WTC11 (cell line): Measurements from ENCODE around the gene CYCS. TPM values are rescaled to one million over a fixed set of nuclear protein-coding genes. Genes with fewer than 3 reads are reported as not detected.

Experiments
- ATAC-seq: fragments of 200-7000 bp; cut with Tn5 transposase; 2 replicates; pipeline ENCODE4 v1.10.0; 2021; ENCODE audit warnings: mild to moderate bottlenecking, moderate library complexity
- CTCF ChIA-PET: fragments of 300-600 bp; sonication (Branson Sonifier 250); formaldehyde crosslinking; loops from one replicate; lab custom pipeline; 2021; ENCODE audit warnings: antibody characterized with exemption; lab: Charles Lee
- POLR2A ChIA-PET: fragments of 350-600 bp; sonication (Branson Sonifier 250); formaldehyde crosslinking; loops from one replicate; lab custom pipeline; 2021; ENCODE audit warnings: antibody characterized with exemption; lab: Charles Lee
- DNase-seq: peaks from one replicate; pipeline ENCODE4 v3.0.0; 2021; ENCODE audit warnings: low spot score
- H3K27ac Mint-ChIP-seq: 2 replicates; pipeline ENCODE4 v1.8.0; 2021; ENCODE audit warnings: mixed read lengths
- H3K27me3 Mint-ChIP-seq: 2 replicates; pipeline ENCODE4 v1.8.0; 2021; ENCODE audit warnings: low read depth, mild to moderate bottlenecking, moderate library complexity, mixed read lengths
- H3K36me3 Mint-ChIP-seq: 2 replicates; pipeline ENCODE4 v1.8.0; 2021; ENCODE audit warnings: mixed read lengths
- H3K4me1 Mint-ChIP-seq: 2 replicates; pipeline ENCODE4 v1.8.0; 2022; ENCODE audit warnings: mixed read lengths
- H3K4me3 Mint-ChIP-seq: 2 replicates; pipeline ENCODE4 v1.8.0; 2021; ENCODE audit warnings: mild to moderate bottlenecking, moderate library complexity, mixed read lengths
- H3K9me3 Mint-ChIP-seq: 2 replicates; pipeline ENCODE4 v1.8.0; 2021; ENCODE audit warnings: mixed read lengths
- ATF3 ChIP-seq: sonication (generic); formaldehyde crosslinking; conservative IDR thresholded peaks from 2 replicates; pipeline ENCODE4 v1.8.1; 2022; ENCODE audit warnings: mild to moderate bottlenecking, missing genetic modification reagents
- ESRRA ChIP-seq: sonication (generic); formaldehyde crosslinking; IDR thresholded peaks from 2 replicates; pipeline ENCODE4 v1.8.1; 2022; ENCODE audit warnings: mild to moderate bottlenecking, missing genetic modification reagents, borderline replicate concordance
- ETV6 ChIP-seq: sonication (generic); formaldehyde crosslinking; IDR thresholded peaks from 2 replicates; pipeline ENCODE4 v1.8.1; 2022; ENCODE audit warnings: mild to moderate bottlenecking, missing genetic modification reagents
- JUN ChIP-seq: sonication (generic); formaldehyde crosslinking; IDR thresholded peaks from 2 replicates; pipeline ENCODE4 v1.8.0; 2023; ENCODE audit warnings: mild to moderate bottlenecking, missing genetic modification reagents
- MXD4 ChIP-seq: fragments of 250-450 bp; sonication (Bioruptor Pico); IDR thresholded peaks from 2 replicates; pipeline ENCODE4 v1.8.0; 2021; ENCODE audit warnings: mild to moderate bottlenecking, moderate library complexity, borderline replicate concordance
- NFYB ChIP-seq: sonication (generic); formaldehyde crosslinking; conservative IDR thresholded peaks from 2 replicates; pipeline ENCODE4 v1.8.0; 2022; ENCODE audit warnings: low read depth, missing genetic modification reagents
- NR2C2 ChIP-seq: sonication (generic); formaldehyde crosslinking; IDR thresholded peaks from 2 replicates; pipeline ENCODE4 v1.8.0; 2022; ENCODE audit warnings: mild to moderate bottlenecking, missing genetic modification reagents
- OVOL2 ChIP-seq: fragments of 250-450 bp; sonication (Bioruptor Pico); IDR thresholded peaks from 2 replicates; pipeline ENCODE4 v1.9.0; 2021; ENCODE audit warnings: mild to moderate bottlenecking, borderline replicate concordance
- RORB ChIP-seq: fragments of 250-450 bp; sonication (Bioruptor Pico); IDR thresholded peaks from 2 replicates; pipeline ENCODE4 v1.9.0; 2021; ENCODE audit warnings: mild to moderate bottlenecking
- ZNF219 ChIP-seq: sonication (generic); formaldehyde crosslinking; IDR thresholded peaks from 2 replicates; pipeline ENCODE4 v1.8.0; 2023; ENCODE audit warnings: missing genetic modification reagents, mild to moderate bottlenecking, borderline replicate concordance
- ZNF317 ChIP-seq: sonication (generic); formaldehyde crosslinking; IDR thresholded peaks from 2 replicates; pipeline ENCODE4 v1.8.1; 2023; ENCODE audit warnings: low read depth, mild to moderate bottlenecking, moderate library complexity, missing genetic modification reagents, borderline replicate concordance
- total RNA-seq: library from RNA; stranded (reverse); gene quantifications from 3 replicates; pipeline ENCODE4 v1.2.3, GENCODE V29; 2021
- TF ChIP-seq, protein P1 (sequence below): sonication (generic); formaldehyde crosslinking; IDR thresholded peaks from 2 replicates; pipeline ENCODE4 v1.8.1; 2022; ENCODE audit warnings: low read depth, missing genetic modification reagents, borderline replicate concordance
- TF ChIP-seq, protein P2 (sequence below): fragments of 250-450 bp; sonication (Bioruptor Pico); conservative IDR thresholded peaks from 2 replicates; pipeline ENCODE4 v1.9.0; 2021; ENCODE audit warnings: mild to moderate bottlenecking

CYCS gene
- total RNA-seq, 1 experiment from 2014 or later = 249 TPM

- Mint-ChIP-seq H3K4me3 (no peak overlapping the region), H3K9me3 (no peaks in the 10 kb centered on the region), H3K4me1 (peaks cover 20% of the 10 kb centered on the region), H3K27ac (no peak overlapping the region), H3K27me3 (no peaks in the 10 kb centered on the region), H3K36me3 (no peaks in the 10 kb centered on the region)
- ATAC-seq (no peak), DNase-seq (no peak)
- TF ChIP-seq RORB (CRISPR knock-in tag) (no peak), MXD4 (CRISPR knock-in tag) (no peak)
- ChIA-PET POLR2A (no interaction called here), CTCF (interaction anchor here (3.6 kb wide), 1 partner anchor 41 kb away, joined by 11 read pairs; a partner anchor contains a TSS)
Measured at GRCh38 chr7:25139536-25139935, 14.5 kb upstream of the CYCS start.

DNA sequence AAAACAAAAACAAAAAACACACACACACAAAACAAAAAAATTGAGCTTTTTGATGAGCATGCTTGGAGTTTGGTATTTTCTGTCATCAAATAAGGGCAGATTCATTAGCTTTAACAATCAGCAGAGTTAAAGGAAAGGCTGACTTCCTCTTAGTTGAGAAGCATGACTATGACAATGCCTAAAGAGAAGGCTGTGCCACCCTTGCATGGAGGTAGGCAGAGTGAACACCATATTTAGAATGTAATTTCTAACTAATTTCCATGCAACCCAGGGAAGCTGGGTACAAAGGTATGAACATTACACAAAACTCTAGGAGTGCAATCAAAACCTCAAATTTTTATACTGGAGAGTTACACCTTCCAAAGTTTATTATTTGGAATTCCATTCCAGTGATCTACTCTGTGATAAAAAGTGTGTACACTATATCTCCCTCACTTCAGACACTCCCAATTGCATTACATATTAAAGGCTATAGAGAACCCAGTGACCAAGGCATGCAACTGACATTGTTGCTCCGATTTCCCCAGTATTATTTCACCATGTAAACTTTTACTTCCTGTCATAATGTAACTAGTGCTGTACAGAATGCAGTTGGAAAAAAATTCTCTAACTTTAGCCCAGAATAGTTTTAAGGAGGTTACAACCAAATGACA lies 9.4 kb upstream of the CYCS start:
- no peak for TF ChIP-seq OVOL2 (CRISPR knock-in tag)
- TF ChIP-seq JUN (CRISPR knock-in tag) = no peak
- DNase-seq (no peak), ATAC-seq (no peak)
- peaks cover 8% of the 10 kb centered on the region for H3K27me3 Mint-ChIP-seq
- no peaks in the 10 kb centered on the region for H3K36me3 Mint-ChIP-seq
- peaks cover 12% of the 10 kb centered on the region for H3K9me3 Mint-ChIP-seq
- H3K4me1 Mint-ChIP-seq = 0 out of 2 replicates have a peak, but pooled peaks cover 5% of the 10 kb centered on the region
- no peak overlapping the region for H3K27ac Mint-ChIP-seq
- CTCF ChIA-PET = interaction anchor here (0.6 kb wide), 2 partner anchors 9 to 314 kb away, joined by 3 read pairs; partner anchors contain the start of gene CYCS
- POLR2A ChIA-PET = interaction anchor here (0.7 to 0.9 kb wide), 2 partner anchors 9 to 332 kb away, joined by 4 to 6 read pairs; partner anchors contain the start of gene CYCS
- no peak overlapping the region for H3K4me3 Mint-ChIP-seq

GRCh38 chr7:25132430-25132829 lies 7.4 kb upstream of the CYCS start:
- CTCF ChIA-PET = interaction anchor here (0.9 kb wide), 1 partner anchor 48 kb away, joined by 5 read pairs; a partner anchor contains a TSS
- Mint-ChIP-seq H3K4me3 (no peak overlapping the region), H3K9me3 (peaks cover 12% of the 10 kb centered on the region), H3K27ac (no peak overlapping the region), H3K27me3 (peaks cover 26% of the 10 kb centered on the region), H3K36me3 (no peaks in the 10 kb centered on the region), H3K4me1 (0 out of 2 replicates have a peak, but pooled peaks cover 5% of the 10 kb centered on the region)
- no peak for TF ChIP-seq ATF3 (CRISPR knock-in tag)
- TF ChIP-seq ETV6 (CRISPR knock-in tag) = no peak
- TF ChIP-seq, protein P1, sequence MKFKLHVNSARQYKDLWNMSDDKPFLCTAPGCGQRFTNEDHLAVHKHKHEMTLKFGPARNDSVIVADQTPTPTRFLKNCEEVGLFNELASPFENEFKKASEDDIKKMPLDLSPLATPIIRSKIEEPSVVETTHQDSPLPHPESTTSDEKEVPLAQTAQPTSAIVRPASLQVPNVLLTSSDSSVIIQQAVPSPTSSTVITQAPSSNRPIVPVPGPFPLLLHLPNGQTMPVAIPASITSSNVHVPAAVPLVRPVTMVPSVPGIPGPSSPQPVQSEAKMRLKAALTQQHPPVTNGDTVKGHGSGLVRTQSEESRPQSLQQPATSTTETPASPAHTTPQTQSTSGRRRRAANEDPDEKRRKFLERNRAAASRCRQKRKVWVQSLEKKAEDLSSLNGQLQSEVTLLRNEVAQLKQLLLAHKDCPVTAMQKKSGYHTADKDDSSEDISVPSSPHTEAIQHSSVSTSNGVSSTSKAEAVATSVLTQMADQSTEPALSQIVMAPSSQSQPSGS (CRISPR knock-in tag) = no peak
- TF ChIP-seq NFYB (CRISPR knock-in tag) = no peak
- no peak for TF ChIP-seq NR2C2
- DNase-seq (no peak), ATAC-seq (no peak)
- POLR2A ChIA-PET = no interaction called here

GRCh38 chr7:25126751-25127150 lies 1.7 kb upstream of the CYCS start:
- no peak for TF ChIP-seq ZNF219
- TF ChIP-seq ESRRA (CRISPR knock-in tag) = no peak
- TF ChIP-seq, protein P2, sequence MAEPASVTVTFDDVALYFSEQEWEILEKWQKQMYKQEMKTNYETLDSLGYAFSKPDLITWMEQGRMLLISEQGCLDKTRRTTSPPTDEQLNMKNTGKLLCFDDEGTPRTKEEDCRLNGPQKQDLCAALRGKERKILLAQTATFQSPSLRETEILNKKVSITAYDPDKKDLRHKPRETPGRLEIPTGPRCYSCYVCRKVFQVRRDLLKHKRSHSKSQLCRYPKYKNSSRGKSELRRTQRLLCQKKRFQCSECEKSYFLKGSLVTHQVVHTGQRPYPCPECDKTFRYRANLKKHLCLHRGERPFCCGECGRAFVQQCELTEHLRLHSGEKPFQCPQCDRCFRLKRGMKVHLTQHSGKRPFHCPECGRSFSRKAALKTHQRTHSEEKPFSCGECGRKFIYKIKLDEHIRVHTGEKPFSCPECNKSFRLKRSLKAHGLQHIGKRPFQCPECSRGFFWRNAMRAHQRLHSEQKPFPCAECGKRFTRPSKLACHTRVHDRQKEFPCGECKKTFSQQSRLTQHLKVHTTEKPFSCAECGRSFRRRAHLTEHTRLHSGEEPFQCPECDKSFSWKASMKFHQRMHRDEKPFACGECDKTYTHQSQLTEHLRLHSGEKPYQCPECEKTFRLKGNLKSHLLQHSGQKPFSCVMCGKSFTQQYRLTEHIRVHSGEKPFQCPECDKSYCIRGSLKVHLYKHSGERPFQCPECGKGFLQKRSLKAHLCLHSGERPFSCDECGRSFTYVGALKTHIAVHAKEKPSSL (CRISPR knock-in tag) = no peak
- no peak for TF ChIP-seq ZNF317 (CRISPR knock-in tag)
- H3K27me3 Mint-ChIP-seq = peaks cover 30% of the 10 kb centered on the region
- H3K4me1 Mint-ChIP-seq = peaks cover 10% of the 10 kb centered on the region
- no peak overlapping the region for H3K27ac Mint-ChIP-seq
- H3K9me3 Mint-ChIP-seq = peaks cover 11% of the 10 kb centered on the region
- POLR2A ChIA-PET = no interaction called here
- H3K4me3 Mint-ChIP-seq = no peak overlapping the region
- CTCF ChIA-PET = interaction anchor here (1.9 to 2.4 kb wide), 2 partner anchors 23 to 53 kb away, joined by 6 to 13 read pairs; a partner anchor contains a TSS
- ATAC-seq = no peak
- DNase-seq = no peak
- H3K36me3 Mint-ChIP-seq = peaks cover 33% of the 10 kb centered on the region
